GM18868 (cell line): ENCODE results near the gene PCBD1.
"Not testable (repeated sequence)": the region's sequence is repeated elsewhere in the genome, so short reads cannot be mapped to it uniquely, and the experiment has no call there.

Source experiments
- ATAC-seq: cut with Tn5 transposase; IDR thresholded peaks from one replicate; pipeline ENCODE4 v1.9.1; 2021; ENCODE audit warnings: mild to moderate bottlenecking, moderate library complexity; ENCODE audit not compliant: unreplicated experiment

Gene PCBD1

DNA sequence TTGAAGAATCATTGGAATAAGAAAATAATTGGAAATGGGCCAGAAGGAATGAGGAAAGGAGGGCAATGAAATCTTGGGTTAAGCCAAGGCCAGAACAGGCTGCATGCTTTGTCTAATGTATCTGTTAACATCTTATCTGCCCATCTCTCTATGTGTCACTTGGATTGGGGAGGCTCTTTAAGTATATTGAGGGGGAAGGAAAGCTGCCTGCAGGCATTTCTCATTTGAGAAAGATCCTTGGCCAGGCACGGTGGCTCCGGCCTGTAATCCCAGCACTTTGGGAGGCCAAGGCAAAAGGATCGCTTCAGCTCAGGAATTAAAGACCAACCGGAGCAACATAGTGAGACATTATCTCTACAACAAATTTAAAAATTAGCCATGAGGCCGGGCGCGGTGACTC is 14.3 kb downstream of the PCBD1 start:
- ATAC-seq: no peak

DNA sequence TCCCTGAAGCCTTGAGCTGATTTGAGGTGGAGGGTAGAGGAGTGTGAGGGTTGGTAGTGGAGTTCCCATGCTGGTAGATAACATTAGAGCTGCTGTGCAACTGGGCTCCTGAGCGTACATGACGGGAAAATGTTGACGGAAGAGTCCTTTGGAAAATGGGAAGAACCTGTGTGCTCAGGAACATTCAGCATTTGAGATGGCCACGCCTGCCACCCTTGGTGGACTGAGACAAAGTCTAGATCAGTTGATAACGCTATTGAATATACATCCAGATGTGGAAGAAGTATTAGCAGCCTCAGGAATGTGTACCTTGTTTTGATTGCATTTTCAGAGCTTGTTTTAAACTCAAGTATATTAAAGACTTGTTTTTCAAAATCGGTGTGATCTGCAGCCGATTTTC is 16.1 kb downstream of the PCBD1 start:
- ATAC-seq: no peak

DNA sequence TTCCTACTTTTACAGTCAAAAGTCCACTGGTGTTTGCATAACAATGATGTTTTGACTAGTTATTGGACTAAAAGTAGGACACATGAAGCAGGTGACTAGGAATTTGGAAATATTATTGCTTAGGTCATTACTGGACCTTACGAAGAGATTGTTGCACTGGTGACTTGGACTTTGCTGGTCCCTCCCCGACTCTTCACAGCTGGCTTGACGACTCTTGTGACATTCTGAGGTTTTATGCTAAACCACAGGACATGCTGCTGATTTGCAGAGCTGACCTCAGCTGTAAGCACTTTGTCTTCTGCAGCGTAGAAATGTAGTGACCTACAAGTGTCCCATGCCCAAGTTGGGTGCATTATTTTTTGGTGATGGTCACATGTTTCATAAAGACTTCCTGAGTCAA is 21.9 kb downstream of the PCBD1 start:
- ATAC-seq: no peak

DNA sequence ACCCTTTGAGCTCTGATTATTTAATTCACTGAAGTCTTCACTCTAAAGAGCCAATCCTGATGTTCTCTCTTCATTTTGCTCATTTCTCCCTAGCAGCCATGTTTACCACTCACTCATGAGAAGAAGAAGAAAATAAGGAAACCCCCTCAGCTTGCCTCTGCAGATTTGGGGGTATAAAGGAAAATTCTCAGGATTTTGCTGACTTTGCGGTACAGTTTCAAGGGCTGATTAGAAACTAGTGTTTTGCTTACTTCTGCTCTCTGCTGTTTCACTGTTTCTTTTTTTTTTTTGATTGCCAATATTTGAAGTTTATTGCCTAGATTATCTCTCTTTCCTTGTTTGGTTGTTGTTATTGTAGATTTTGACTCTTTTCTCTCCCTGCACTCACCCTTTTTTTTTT is 23.4 kb downstream of the PCBD1 start:
- ATAC-seq: no peak

DNA sequence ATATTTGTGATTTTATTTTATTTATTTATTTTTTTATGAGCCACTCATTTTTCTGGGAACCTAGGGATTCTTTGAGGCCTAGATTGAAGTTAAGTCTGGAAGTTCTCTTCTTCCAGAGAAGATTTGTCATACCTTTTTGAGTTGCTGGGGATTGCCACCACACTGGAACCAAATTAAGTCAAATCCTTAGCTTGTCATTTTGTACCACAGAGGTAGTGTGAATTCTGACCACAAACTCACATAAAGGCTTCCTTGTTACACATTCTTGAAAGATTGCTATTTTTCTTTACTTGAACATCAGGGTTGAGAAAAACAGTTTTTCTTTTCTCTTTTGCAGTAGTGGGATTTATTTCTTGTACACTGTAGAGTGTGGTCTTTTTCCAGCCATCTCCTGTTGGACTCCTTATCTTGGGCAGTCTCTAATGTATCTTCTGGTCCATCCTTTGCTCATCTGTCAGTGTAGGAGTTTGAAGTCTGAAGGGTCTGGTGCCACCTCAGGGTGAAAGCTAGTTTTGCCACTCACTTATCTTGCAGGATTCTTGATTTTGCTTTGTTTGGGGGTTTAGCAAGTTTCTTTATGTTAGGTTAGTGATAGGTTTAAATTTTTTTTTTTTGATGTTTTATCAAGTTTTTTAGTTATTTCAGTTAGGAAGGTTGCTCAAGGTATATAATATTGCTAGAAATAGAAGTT is 24.8 kb downstream of the PCBD1 start:
- no peak for ATAC-seq

DNA sequence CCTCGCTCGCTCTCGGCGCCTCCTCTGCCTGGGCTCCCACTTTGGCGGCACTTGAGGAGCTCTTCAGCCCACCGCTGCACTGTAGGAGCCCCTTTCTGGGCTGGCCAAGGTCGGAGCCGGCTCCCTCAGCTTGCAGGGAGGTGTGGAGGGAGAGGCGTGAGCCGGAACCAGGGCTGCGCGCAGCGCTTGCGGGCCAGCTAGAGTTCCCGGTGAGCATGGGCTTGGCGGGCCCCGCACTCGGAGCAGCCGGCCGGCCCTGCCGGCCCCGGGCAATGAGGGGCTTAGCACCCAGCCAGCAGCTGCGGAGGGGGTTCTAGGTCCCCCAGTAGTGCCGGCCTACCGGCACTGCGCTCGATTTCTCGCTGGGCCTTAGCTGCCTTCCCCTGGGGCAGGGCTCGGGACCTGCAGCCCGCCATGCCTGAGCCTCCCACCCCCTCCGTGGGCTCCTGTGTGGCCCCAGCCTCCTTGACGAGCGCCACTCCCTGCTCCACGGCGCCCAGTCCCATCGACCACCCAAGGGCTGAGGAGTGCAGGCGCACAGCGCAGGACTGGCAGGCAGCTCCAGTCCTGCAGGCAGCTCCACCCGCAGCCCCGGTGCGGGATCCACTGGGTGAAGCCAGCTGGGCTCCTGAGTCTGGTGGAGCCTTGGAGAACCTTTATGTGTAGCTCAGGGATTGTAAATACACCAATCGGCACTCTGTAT is 26.7 kb downstream of the PCBD1 start:
- not testable (repeated sequence) for ATAC-seq

DNA sequence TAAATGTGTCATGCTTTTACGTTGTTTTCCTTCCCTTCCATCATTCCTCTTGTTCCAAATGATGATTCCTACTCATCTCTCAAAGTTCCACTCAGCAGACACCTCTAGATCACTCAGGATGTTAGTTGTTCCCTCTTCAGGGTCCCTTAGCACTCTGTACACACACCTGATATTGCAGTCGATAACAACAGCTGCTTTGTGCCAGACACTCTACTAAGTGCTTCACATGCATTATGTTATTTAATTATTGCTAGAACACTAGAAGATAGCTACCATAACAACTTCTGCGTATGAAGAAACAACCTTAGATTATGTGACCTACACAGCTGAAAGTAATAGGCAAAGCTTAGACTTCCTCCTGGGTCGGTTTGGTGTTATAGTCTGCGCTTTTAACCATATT is 29.6 kb downstream of the PCBD1 start:
- ATAC-seq: no peak

DNA sequence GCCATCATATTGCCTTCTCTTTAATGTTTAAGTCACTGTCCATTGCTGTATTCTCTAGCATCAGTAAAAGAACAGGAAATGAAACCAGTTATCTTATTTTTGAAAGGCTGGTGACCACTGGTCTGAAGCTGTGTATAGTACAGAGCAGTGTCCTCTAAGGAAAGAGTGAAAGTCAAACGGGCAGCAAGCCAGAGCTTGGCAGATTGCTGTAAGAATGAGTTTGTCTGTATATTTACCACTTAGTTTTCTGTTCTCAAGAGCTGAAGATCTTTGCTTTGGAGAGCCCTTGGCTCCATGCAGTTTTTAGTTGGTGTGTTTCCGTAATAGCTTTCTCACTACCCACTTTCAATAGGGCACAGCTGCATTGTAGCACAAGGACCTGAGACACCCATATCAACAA is 31.9 kb downstream of the PCBD1 start:
- no peak for ATAC-seq

DNA sequence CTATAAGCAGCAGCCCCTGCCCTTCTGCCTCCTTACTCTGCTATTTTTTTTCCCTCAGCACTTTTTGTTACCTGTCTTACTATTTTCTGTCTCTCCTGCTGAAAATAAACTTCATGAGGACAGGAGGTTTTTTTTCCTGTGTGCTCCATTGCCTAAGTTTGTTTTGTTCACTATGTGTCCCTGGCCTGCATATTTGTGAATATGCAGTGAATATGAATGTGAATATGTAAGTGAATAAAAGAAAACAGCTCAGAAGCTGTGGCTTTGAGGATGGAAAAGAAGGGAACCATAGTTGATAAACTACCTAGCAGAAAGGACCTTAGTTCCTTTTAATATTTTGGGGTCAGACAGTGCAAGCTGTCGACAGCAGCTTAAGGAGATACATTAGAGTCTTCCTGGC is 34.9 kb downstream of the PCBD1 start:
- no peak for ATAC-seq

DNA sequence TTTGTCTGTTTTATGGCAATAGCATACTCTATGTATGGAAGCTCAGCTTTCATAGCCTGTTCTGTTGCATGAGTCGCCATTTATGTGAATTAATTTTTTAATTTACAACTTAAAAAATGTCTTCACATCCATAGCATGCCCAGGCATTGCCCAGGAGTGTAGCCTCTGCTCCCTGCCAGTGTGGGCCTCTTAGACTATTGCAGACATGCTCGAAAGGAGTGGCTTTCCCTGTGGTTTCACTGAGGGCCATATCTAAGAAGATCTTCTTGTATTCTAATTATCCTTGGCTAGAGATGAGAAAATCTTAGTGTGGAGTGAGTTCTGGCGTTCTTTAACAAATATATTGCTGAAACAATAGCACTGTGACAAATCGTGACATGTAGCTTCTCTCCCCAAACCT is 35.3 kb downstream of the PCBD1 start:
- ATAC-seq: no peak

DNA sequence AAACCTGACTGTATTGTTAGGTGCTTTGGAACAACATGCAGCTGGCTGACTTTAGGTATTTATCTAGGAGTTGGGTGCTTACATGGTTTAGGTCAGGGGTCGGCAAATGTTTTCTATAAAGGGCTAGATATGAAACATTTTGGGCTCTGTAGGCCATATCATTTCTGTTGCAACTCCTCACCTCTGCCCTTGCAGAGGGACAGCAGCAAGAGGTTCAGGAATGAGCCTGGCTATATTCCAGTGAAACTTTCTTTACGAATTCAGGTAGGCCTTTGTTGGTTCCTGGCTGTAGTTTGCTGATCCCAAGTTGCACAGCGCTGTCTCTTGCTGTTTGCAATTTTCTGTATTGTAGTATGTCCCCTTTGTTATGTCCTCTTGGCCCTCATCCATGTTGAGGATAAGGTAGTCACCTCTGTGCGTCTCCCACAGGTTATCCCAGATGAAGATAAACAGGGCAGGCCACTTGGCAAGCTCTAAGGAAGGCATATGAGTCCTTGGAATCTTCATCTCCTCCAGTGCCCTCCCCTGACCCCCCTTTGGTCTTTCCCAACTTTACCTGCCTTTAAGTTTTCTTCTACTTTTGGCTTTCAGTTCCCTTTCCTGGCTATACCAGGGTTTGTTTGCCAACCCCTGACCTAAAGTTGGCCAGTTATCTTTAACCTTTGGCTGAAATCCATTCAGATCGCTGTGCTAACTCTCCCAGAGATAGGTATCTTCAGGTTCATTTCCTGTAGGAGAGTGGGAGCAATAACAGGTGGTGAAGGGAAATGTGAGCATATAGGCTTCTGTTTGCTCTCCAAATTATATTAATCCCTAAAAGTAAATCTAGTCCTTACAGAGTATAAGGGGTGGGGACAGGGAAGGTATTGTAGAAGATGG is 36.5 kb downstream of the PCBD1 start:
- no peak for ATAC-seq

DNA sequence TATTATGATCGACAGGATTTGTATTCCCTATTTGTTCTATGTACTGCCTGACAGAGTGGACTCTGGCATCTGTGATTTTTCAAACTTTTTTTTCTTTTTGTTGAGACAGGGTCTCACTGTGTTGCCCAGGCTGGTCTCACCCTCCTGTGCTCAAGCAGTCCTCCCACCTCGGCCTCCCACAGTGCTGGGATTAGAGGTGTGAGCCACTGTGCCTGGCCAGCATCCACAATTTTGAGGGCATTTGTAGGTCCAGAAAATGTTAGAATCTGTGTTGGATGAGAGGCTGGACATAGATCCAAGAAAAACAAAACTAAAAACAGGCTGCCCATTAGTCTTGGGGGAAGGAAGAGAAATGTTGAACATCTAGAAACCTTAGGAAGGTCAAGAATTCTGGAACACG is 38.3 kb downstream of the PCBD1 start:
- no peak for ATAC-seq

DNA sequence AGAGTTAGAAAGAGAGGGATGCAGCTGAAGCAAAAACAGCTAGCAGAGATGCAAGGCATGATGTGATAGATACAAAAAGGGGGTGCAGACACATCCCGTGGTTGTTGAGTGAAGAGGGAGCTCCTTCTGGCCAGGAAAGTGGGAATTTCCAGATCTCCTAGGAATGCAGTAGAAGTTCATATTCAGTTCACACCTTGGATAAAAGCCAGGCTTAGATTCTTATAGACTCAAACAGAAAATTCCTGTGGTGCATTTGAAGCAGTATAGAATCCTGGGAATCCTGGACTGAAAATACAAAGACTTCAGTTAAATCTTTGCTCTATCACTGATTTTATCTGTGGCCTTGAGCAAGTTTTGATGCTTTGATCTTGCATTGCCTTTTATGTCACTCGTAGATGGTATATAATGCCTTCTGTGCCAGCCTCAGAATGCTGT is 38.8 kb downstream of the PCBD1 start:
- ATAC-seq: no peak

DNA sequence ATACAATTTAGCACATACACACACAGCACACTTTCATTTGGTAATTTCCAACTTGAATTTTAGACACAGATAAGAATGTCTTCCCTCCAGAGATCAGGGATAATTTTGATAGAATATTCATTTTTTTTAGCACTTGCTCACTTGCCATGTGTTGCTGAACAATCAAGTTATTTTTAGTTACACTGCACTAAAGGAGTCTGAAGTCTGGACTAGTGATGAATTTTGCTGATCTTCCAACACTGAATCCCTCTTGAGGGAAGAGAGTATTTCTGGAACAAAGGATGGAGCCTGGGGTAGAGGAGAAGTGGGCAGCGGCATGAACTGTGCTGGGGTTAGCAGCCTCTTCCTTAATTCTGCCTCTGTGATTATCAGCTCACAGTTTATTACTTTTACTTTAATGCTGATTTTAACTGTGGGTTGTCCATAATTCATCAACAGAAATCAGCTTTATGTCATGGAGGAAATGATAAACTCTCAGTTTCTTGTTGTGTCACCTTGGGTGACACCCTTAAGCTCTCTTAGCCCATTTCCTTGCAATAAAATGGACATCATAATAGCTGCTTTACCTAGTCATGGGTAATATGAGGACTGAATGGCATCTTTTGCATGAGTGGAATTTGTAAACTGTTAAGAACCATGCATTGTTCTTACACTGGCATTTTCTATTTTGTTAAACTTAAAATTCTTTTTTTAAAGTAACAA is 40.6 kb downstream of the PCBD1 start:
- ATAC-seq: no peak

DNA sequence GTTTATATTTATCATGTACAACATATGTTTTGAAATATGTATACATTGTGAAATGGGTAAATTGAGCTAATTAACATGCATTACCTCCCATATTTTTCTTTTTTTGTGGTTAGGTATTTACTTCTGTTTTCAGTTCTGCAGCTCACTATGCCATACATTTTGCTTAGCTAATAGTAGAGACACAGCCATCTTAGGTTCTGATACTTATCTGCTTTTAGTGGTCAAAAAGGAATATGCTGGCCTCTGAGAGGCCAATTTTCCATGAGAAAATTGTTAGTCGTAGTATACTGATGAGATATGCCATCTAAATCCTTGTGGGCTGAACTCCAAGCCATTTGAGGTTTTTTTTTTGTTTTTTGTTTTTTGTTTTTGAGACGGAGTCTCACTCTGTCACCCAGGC is 41.6 kb downstream of the PCBD1 start:
- ATAC-seq: no peak

DNA sequence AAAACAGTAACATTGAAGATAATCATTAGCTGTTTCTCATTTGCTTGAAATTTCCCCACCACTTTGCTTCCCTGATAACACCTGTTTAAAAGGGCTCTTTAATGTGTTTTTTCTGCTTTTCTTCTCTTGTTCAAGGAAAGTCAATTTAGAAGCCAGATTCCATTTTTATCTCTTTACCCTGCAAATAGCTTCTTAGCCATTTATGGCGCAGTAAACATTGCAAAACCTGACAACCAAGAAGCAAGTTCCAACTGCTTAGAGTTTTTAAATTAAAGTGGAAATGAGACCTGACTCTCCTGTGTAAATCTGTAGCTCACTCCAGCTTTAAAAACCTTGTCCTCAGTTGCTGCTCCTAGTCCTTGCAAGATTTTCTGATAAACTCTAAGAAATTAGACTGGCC is 42.5 kb downstream of the PCBD1 start:
- ATAC-seq: no peak

DNA sequence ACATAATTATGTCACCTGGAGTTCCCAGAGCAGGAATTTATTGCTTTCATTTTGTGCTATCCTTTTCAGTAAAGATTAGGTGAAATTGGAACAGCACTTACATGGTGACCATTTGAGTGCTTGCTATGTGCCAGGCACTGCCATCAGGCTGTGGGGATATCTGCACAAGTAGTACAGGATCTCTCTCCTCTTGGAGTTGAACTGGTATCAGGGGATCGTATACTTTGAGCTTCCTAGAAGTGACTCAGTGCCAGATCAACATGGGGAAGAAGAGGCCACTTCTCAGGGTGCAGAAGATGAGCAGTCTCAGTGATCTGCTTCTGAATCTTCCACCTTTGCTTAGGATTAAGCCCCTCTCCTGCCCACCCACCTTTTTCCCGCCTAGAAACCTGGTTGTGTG is 43.1 kb downstream of the PCBD1 start:
- no peak for ATAC-seq

DNA sequence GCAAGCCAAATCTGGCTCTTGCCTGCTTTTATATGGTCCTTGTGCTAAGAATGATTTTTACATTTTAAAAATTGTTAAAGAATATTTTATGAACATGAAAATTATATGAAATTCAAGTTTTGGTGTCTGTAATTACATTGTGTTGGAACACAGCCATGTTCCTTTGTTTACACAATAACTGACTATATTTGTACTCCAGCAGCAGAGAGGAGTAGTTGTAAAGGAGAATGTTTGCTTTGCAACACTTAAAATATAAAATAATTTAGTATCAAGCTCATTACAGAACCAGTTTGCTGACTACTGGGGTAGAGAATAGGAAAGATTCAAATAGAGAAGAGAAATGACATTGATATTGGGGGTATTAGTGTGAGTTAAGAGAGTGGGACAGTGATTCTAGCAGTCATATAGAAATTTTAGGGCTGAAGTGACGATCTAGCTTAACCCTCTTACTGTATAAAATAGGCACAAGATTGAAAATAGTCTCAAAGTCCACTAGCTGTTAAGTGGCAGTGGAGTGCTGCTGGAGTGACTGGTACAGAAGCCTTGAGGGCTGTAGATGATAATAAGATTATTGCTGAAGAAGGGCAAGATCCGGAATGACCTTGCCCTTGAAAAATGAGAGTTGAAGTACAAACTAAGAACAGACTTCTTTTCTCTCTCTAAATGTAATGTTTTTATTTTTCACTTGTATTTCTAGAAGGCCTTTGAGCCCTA is 44.4 kb downstream of the PCBD1 start:
- ATAC-seq: no peak

DNA sequence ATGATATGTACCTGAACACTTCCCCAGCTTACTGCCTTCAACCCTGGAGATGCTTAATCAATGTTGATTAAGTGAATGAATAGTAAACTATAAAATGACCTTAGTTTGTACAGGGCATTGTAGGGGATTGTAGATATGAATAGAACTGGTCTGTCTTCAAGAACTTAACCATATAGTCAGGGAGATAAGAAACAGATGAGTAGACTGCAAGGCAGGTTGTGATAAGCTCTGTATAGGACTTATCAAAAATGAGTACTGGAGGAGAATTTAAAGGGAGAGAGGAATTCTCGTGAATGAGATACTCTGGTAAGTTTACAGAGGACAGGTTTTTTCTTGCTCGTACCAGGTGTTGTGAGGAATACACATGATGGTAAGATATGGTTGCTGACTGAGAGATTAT is 45.0 kb downstream of the PCBD1 start:
- ATAC-seq: no peak

DNA sequence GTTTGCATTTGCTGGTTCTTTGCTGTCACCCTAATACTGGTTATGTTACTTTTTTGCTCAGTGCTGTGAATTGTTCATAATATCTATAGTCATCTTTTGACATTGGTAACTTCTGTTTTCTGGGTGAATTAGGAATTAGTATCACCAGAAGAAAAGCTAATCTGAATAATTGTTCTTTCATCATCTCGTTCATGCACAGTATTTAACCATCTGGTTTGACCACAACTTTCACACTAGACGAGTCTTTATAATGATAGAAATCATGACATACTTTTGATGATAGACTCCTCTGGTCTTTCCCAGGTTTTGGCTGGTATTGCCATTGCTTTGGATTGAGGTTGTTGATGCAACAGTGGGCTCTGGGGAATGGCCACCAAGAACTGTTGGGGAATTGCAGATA is 47.5 kb downstream of the PCBD1 start:
- ATAC-seq: no peak
